ENCODE data around the gene HHAT.

GRCh38 chr1:210692796-210693195 lies 364.1 kb downstream of the HHAT start:
- TF ChIP-seq THRA (CRISPR knock-in tag; IDR thresholded peaks at IDR 0.05; ENCODE audit: borderline replicate concordance) (no peak), ESRRA (CRISPR knock-in tag; IDR thresholded peaks at IDR 0.05; ENCODE audit: low read depth) (no peak), MYNN (CRISPR knock-in tag; IDR thresholded peaks at IDR 0.05; ENCODE audit: low read depth) (no peak), SOX5 (CRISPR knock-in tag; IDR thresholded peaks at IDR 0.05; ENCODE audit: borderline replicate concordance) (no peak), CTCF (CRISPR knock-in tag; IDR thresholded peaks at IDR 0.05) (no peak), ZSCAN29 (CRISPR knock-in tag; conservative IDR thresholded peaks at IDR 0.05) (no peak), ZNF598 (CRISPR knock-in tag; IDR thresholded peaks at IDR 0.05; ENCODE audit: borderline replicate concordance) (no peak), ETV5 (CRISPR knock-in tag; IDR thresholded peaks at IDR 0.05; ENCODE audit: borderline replicate concordance) (no peak), ARID2 (CRISPR knock-in tag; IDR thresholded peaks at IDR 0.05; ENCODE audit: borderline replicate concordance) (no peak), E2F5 (CRISPR knock-in tag; conservative IDR thresholded peaks at IDR 0.05) (no peak), CREM (IDR thresholded peaks at IDR 0.05) (no peak), CREM (CRISPR knock-in tag; IDR thresholded peaks at IDR 0.05) (no peak), ZBTB1 (CRISPR knock-in tag; IDR thresholded peaks at IDR 0.05; ENCODE audit: borderline replicate concordance) (no peak)
